ENCODE results near the gene NAT14.

NAT14 gene

GRCh38 chr19:55459950-55460657, 24.9 kb upstream of the NAT14 start:
- DNase-seq (ENCODE audit: low read depth) = no peak
- TF ChIP-seq CTCF (IDR thresholded peaks at IDR 0.05; ENCODE audit: insufficient read depth, low read depth, low read length, missing control alignments) = no peak
- H3K4me3 ChIP-seq (ENCODE audit: low read length) = peak overlapping the region; percentile 88

- peak; percentile 52 for DNase-seq (ENCODE audit: low read depth)
- H3K4me3 ChIP-seq (ENCODE audit: low read length) = peak overlapping the region; percentile 88
- TF ChIP-seq CTCF (IDR thresholded peaks at IDR 0.05; ENCODE audit: insufficient read depth, low read depth, low read length, missing control alignments) = no peak
These were observed 24.2 kb upstream of the NAT14 start for GRCh38 chr19:55460670-55461258.

GRCh38 chr19:55461259-55461973, 23.6 kb upstream of the NAT14 start, which contains the start of gene ISOC2:
Gene ISOC2 (minus strand): TSS chr19:55461642. CDS start chr19:55456486, 5,156 bp downstream.
- DNase-seq (ENCODE audit: low read depth) = peak; percentile 100
- peak within 1 kb of the TSS; percentile 88 for H3K4me3 ChIP-seq (ENCODE audit: low read length)
- TF ChIP-seq CTCF (IDR thresholded peaks at IDR 0.05; ENCODE audit: insufficient read depth, low read depth, low read length, missing control alignments) = no peak

- DNase-seq (ENCODE audit: low read depth) = peak; percentile 43
- TF ChIP-seq CTCF (IDR thresholded peaks at IDR 0.05; ENCODE audit: insufficient read depth, low read depth, low read length, missing control alignments) = no peak
- peak overlapping the region; percentile 88 for H3K4me3 ChIP-seq (ENCODE audit: low read length)
These were observed 22.9 kb upstream of the NAT14 start for GRCh38 chr19:55461974-55462626.

- no peak overlapping the region for H3K4me3 ChIP-seq (ENCODE audit: low read length)
- TF ChIP-seq CTCF (IDR thresholded peaks at IDR 0.05; ENCODE audit: insufficient read depth, low read depth, low read length, missing control alignments) = no peak
- no peak for DNase-seq (ENCODE audit: low read depth)
These were observed 22.3 kb upstream of the NAT14 start for GRCh38 chr19:55462722-55463121.

GRCh38 chr19:55463583-55464031, 21.4 kb upstream of the NAT14 start:
- no peak overlapping the region for H3K4me3 ChIP-seq (ENCODE audit: low read length)
- DNase-seq (ENCODE audit: low read depth) = no peak
- no peak for TF ChIP-seq CTCF (IDR thresholded peaks at IDR 0.05; ENCODE audit: insufficient read depth, low read depth, low read length, missing control alignments)
